HG03520 (cell line): ENCODE data around the gene COL6A1.

Source experiments
- ATAC-seq: cut with Tn5 transposase; IDR thresholded peaks from one replicate; pipeline ENCODE4 v1.9.1; 2021; ENCODE audit warnings: mild to moderate bottlenecking, moderate library complexity; ENCODE audit not compliant: unreplicated experiment

The COL6A1 gene

GRCh38 chr21:45982092-45982757 is 655 bp downstream of the COL6A1 start:
- ATAC-seq, result no peak

- ATAC-seq, result no peak
These were observed 1.4 kb downstream of the COL6A1 start for GRCh38 chr21:45982758-45983648.

- ATAC-seq, result no peak
These were observed 2.0 kb downstream of the COL6A1 start for GRCh38 chr21:45983649-45983965.

GRCh38 chr21:45983981-45984551 is 2.5 kb downstream of the COL6A1 start:
- no peak for ATAC-seq

GRCh38 chr21:45984584-45985095 is 3.1 kb downstream of the COL6A1 start:
- ATAC-seq, result no peak

GRCh38 chr21:45985471-45986315 is 4.1 kb downstream of the COL6A1 start:
- ATAC-seq, result no peak

GRCh38 chr21:45986316-45987051 is 4.9 kb downstream of the COL6A1 start:
- ATAC-seq, result no peak

- no peak for ATAC-seq
These were observed 5.6 kb downstream of the COL6A1 start for GRCh38 chr21:45987121-45987711.

GRCh38 chr21:45988366-45989347 is 7.1 kb downstream of the COL6A1 start:
- no peak for ATAC-seq

- ATAC-seq, result no peak
These were observed 7.9 kb downstream of the COL6A1 start for GRCh38 chr21:45989355-45990048.

- ATAC-seq, result no peak
These were observed 8.6 kb downstream of the COL6A1 start for GRCh38 chr21:45990049-45990711.

GRCh38 chr21:45990741-45991605 is 9.4 kb downstream of the COL6A1 start:
- ATAC-seq, result no peak

GRCh38 chr21:45991606-45992300 is 10.2 kb downstream of the COL6A1 start:
- no peak for ATAC-seq

GRCh38 chr21:45992301-45993209 is 11.0 kb downstream of the COL6A1 start:
- no peak for ATAC-seq
